Large intestine (tissue), 3 donors: Measurements from ENCODE around the gene PLEKHG4B. TPM values are rescaled to one million over a fixed set of nuclear protein-coding genes. Genes with fewer than 3 reads are reported as not detected.

Source experiments
- DNase-seq, 2 donors: peaks; one replicate each; pipeline versions ENCODE4 v3.0.0 to v3.0.0-alpha.2; 2013
- H3K27ac ChIP-seq: one replicate; pipeline ENCODE4 v1.5.1; 2013; ENCODE audit warnings: low read length
- H3K27me3 ChIP-seq: 2 replicates; pipeline ENCODE4 v1.6.1; 2013; ENCODE audit warnings: low read length; ENCODE audit not compliant: control insufficient read depth, insufficient read depth
- H3K36me3 ChIP-seq: 2 replicates; pipeline ENCODE4 v1.6.1; 2013; ENCODE audit warnings: low read length; ENCODE audit not compliant: control insufficient read depth, insufficient read depth
- H3K4me1 ChIP-seq: one replicate; pipeline ENCODE4 v1.6.1; 2013; ENCODE audit warnings: low read length; ENCODE audit not compliant: control insufficient read depth, insufficient read depth
- H3K4me3 ChIP-seq: one replicate; pipeline ENCODE4 v1.5.1; 2013; ENCODE audit warnings: low read length
- H3K9me3 ChIP-seq: one replicate; pipeline ENCODE4 v1.6.1; 2013; ENCODE audit warnings: mild to moderate bottlenecking, low read depth, low read length, moderate library complexity; ENCODE audit not compliant: control insufficient read depth
- WGBS: methylation state at CpG from one replicate; pipeline ENCODE4 v1.1.5; 2013; ENCODE audit warnings: low lambda C conversion rate; ENCODE audit not compliant: insufficient coverage; 5-methylcytosine and 5-hydroxymethylcytosine counted together
- polyA plus RNA-seq: library from polyadenylated mRNA; unstranded; fragments of 120-200 nt; gene quantifications from one replicate; pipeline ENCODE4 v1.2.1, GENCODE V29; 2013

PLEKHG4B gene
- polyA plus RNA-seq, 1 donor, result 2.0 TPM

GRCh38 chr5:189976-190365, 98.0 kb downstream of the PLEKHG4B start:
- H3K27me3 ChIP-seq, result peaks cover 32% of the 10 kb centered on the region
- H3K4me1 ChIP-seq, result peaks cover 6% of the 10 kb centered on the region
- H3K36me3 ChIP-seq, result no peaks in the 10 kb centered on the region
- 80% methylated on average over 1 of the region's 11 CpGs for WGBS
- H3K27ac ChIP-seq, result no peak overlapping the region
- no peak overlapping the region for H3K4me3 ChIP-seq
- peak in 1 of 2 donors; percentile 26 for DNase-seq
- no peaks in the 10 kb centered on the region for H3K9me3 ChIP-seq

GRCh38 chr5:190366-191035, 98.5 kb downstream of the PLEKHG4B start:
- no CpG with 5 or more reads among the region's 16 CpGs for WGBS
- no peaks in the 10 kb centered on the region for H3K9me3 ChIP-seq
- H3K27ac ChIP-seq, result no peak overlapping the region
- no peaks in the 10 kb centered on the region for H3K36me3 ChIP-seq
- no peak for DNase-seq
- H3K27me3 ChIP-seq, result peaks cover 32% of the 10 kb centered on the region
- no peak overlapping the region for H3K4me3 ChIP-seq
- H3K4me1 ChIP-seq, result peaks cover 6% of the 10 kb centered on the region

- Histone ChIP-seq H3K27ac (no peak within 1 kb of the TSS), H3K36me3 (no peaks in the 10 kb centered on the region), H3K9me3 (no peaks in the 10 kb centered on the region), H3K4me3 (peak within 1 kb of the TSS; percentile 6), H3K4me1 (peaks cover 6% of the 10 kb centered on the region), H3K27me3 (peaks cover 32% of the 10 kb centered on the region)
- no CpG with 5 or more reads among the region's 56 CpGs for whole genome bisulfite sequencing
- peak; percentile 33 to 55 for DNase-seq
These were observed 99.3 kb downstream of the PLEKHG4B start, which contains the start of gene LRRC14B for GRCh38 chr5:191036-191948. Gene LRRC14B (plus strand): TSS chr5:191495. CDS start chr5:191539, 44 bp downstream.

GRCh38 chr5:191949-192690, 100.2 kb downstream of the PLEKHG4B start:
- WGBS, result 100% methylated on average over 1 of the region's 46 CpGs
- Histone ChIP-seq H3K36me3 (no peaks in the 10 kb centered on the region), H3K27ac (no peak overlapping the region), H3K9me3 (no peaks in the 10 kb centered on the region), H3K27me3 (peaks cover 32% of the 10 kb centered on the region), H3K4me3 (no peak overlapping the region), H3K4me1 (peaks cover 6% of the 10 kb centered on the region)
- DNase-seq, result no peak

- DNase-seq, result no peak
- Histone ChIP-seq H3K4me1 (peaks cover 6% of the 10 kb centered on the region), H3K9me3 (no peaks in the 10 kb centered on the region), H3K4me3 (no peak overlapping the region), H3K36me3 (no peaks in the 10 kb centered on the region), H3K27ac (no peak overlapping the region), H3K27me3 (peaks cover 32% of the 10 kb centered on the region)
- WGBS, result no CpG with 5 or more reads among the region's 9 CpGs
These were observed 100.7 kb downstream of the PLEKHG4B start for GRCh38 chr5:192691-192969.

- WGBS, result 100% methylated on average over 1 of the region's 17 CpGs
- H3K9me3 ChIP-seq, result no peaks in the 10 kb centered on the region
- H3K27me3 ChIP-seq, result peaks cover 29% of the 10 kb centered on the region
- H3K36me3 ChIP-seq, result no peaks in the 10 kb centered on the region
- peaks cover 6% of the 10 kb centered on the region for H3K4me1 ChIP-seq
- no peak for DNase-seq
- H3K27ac ChIP-seq, result no peak overlapping the region
- H3K4me3 ChIP-seq, result no peak overlapping the region
These were observed 101.2 kb downstream of the PLEKHG4B start for GRCh38 chr5:192970-193831.

GRCh38 chr5:194102-194501, 102.1 kb downstream of the PLEKHG4B start:
- H3K9me3 ChIP-seq, result no peaks in the 10 kb centered on the region
- no peak for DNase-seq
- no CpG with 5 or more reads among the region's 15 CpGs for WGBS
- peaks cover 29% of the 10 kb centered on the region for H3K27me3 ChIP-seq
- no peak overlapping the region for H3K4me3 ChIP-seq
- peaks cover 2% of the 10 kb centered on the region for H3K36me3 ChIP-seq
- no peak overlapping the region for H3K27ac ChIP-seq
- H3K4me1 ChIP-seq, result peaks cover 6% of the 10 kb centered on the region

- H3K9me3 ChIP-seq, result no peaks in the 10 kb centered on the region
- H3K27me3 ChIP-seq, result peaks cover 27% of the 10 kb centered on the region
- no peak overlapping the region for H3K4me3 ChIP-seq
- H3K36me3 ChIP-seq, result peaks cover 2% of the 10 kb centered on the region
- WGBS, result no CpG with 5 or more reads among the region's 36 CpGs
- peaks cover 6% of the 10 kb centered on the region for H3K4me1 ChIP-seq
- DNase-seq, result no peak
- H3K27ac ChIP-seq, result no peak overlapping the region
These were observed 102.7 kb downstream of the PLEKHG4B start for GRCh38 chr5:194603-195209.

- Histone ChIP-seq H3K4me1 (peaks cover 6% of the 10 kb centered on the region), H3K9me3 (no peaks in the 10 kb centered on the region), H3K27ac (no peak overlapping the region), H3K36me3 (peaks cover 2% of the 10 kb centered on the region), H3K4me3 (no peak overlapping the region), H3K27me3 (peaks cover 23% of the 10 kb centered on the region)
- 73% methylated on average over 3 of the region's 33 CpGs for WGBS
- DNase-seq, result no peak
These were observed 103.6 kb downstream of the PLEKHG4B start for GRCh38 chr5:195401-196160.
